Suprapubic skin (tissue), 4 donors: Measurements from ENCODE around the gene ZC3H12A. TPM values are rescaled to one million over a fixed set of nuclear protein-coding genes. Genes with fewer than 3 reads are reported as not detected.

Source experiments
- DNase-seq, 2 donors: peaks; one replicate each; pipeline ENCODE4 v3.0.0-alpha.2; 2019; ENCODE audit warnings: low spot score in 2 of 2
- H3K27ac ChIP-seq: fragments of 200-600 bp; sonication (generic); one replicate; pipeline ENCODE4 v1.5.1; 2019
- H3K27me3 ChIP-seq: fragments of 200-600 bp; sonication (generic); one replicate; pipeline ENCODE4 v1.5.1; 2019
- H3K36me3 ChIP-seq: fragments of 200-600 bp; sonication (generic); one replicate; pipeline ENCODE4 v1.5.1; 2019
- H3K4me1 ChIP-seq: fragments of 200-600 bp; sonication (generic); one replicate; pipeline ENCODE4 v1.5.1; 2019
- H3K4me3 ChIP-seq: fragments of 200-600 bp; sonication (generic); one replicate; pipeline ENCODE4 v1.5.1; 2019; ENCODE audit warnings: mild to moderate bottlenecking
- H3K9me3 ChIP-seq: fragments of 200-600 bp; sonication (generic); one replicate; pipeline ENCODE4 v1.5.1; 2019
- CTCF ChIP-seq, 2 donors: fragments of 200-600 bp in 1 of 2; fragments of 450-650 bp in 1 of 2; sonication (generic) in 1 of 2; IDR thresholded peaks; one replicate each; pipeline ENCODE4 v1.5.1; 2016 to 2019; ENCODE audit warnings: antibody characterized with exemption in 2 of 2, mild to moderate bottlenecking in 1 of 2, moderate library complexity in 1 of 2
- EP300 ChIP-seq: sonication (generic); formaldehyde crosslinking; IDR thresholded peaks from one replicate; pipeline ENCODE4 v1.6.1; 2017; ENCODE audit warnings: antibody characterized with exemption
- POLR2A ChIP-seq, 2 donors: fragments of 450-650 bp; IDR thresholded peaks; one replicate each; pipeline ENCODE4 v1.6.1; 2017; ENCODE audit warnings: antibody characterized with exemption in 2 of 2, mild to moderate bottlenecking in 2 of 2, moderate library complexity in 2 of 2
- POLR2AphosphoS5 ChIP-seq, 3 donors: sonication (generic); formaldehyde crosslinking; IDR thresholded peaks; one replicate each; pipeline ENCODE4 v1.6.1; 2017; ENCODE audit warnings: antibody characterized with exemption in 3 of 3
- WGBS: methylation state at CpG from one replicate; pipeline ENCODE4 v1.1.5; 2018; 5-methylcytosine and 5-hydroxymethylcytosine counted together
- total RNA-seq, 4 donors: library from RNA; depleted of rRNA; stranded (reverse); fragments of >200 nt; gene quantifications; one replicate each; pipeline ENCODE4 v1.1.0, GENCODE V29; 2016

The ZC3H12A gene
- total RNA-seq, 4 donors from 2014 or later: 47.7 to 107 (median 56.1) TPM

- Histone ChIP-seq H3K27me3 (no peaks in the 10 kb centered on the region), H3K9me3 (no peaks in the 10 kb centered on the region), H3K36me3 (peaks cover 2% of the 10 kb centered on the region), H3K27ac (peak overlapping the region; percentile 95), H3K4me1 (peaks cover 65% of the 10 kb centered on the region), H3K4me3 (peak overlapping the region; percentile 81)
- TF ChIP-seq POLR2AphosphoS5 (IDR thresholded peaks at IDR 0.05) (no peak), CTCF (IDR thresholded peaks at IDR 0.05) (no peak), POLR2A (IDR thresholded peaks at IDR 0.05) (no peak), EP300 (no peak)
- DNase-seq: no peak
- WGBS: 68% methylated on average over 1 of the region's 1 CpG
Observed at GRCh38 chr1:37472994-37473393, 1.4 kb upstream of the ZC3H12A start.

- Histone ChIP-seq H3K27ac (peak overlapping the region; percentile 95), H3K36me3 (peaks cover 7% of the 10 kb centered on the region), H3K27me3 (no peaks in the 10 kb centered on the region), H3K4me3 (peak overlapping the region; percentile 81), H3K9me3 (no peaks in the 10 kb centered on the region), H3K4me1 (peaks cover 71% of the 10 kb centered on the region)
- WGBS: 29% methylated on average over 12 of the region's 12 CpGs
- DNase-seq: no peak
- TF ChIP-seq POLR2AphosphoS5 (IDR thresholded peaks at IDR 0.05) (no peak), POLR2A (IDR thresholded peaks at IDR 0.05) (no peak), CTCF (IDR thresholded peaks at IDR 0.05) (no peak), EP300 (no peak)
Observed at GRCh38 chr1:37473431-37474045, 842 bp upstream of the ZC3H12A start.

GRCh38 chr1:37474697-37475379, 458 bp downstream of the ZC3H12A start:
- WGBS: 2% methylated on average over 27 of the region's 38 CpGs
- DNase-seq: peak in 1 of 2 donors; percentile 84

GRCh38 chr1:37475380-37476086, 1.2 kb downstream of the ZC3H12A start:
- no peaks in the 10 kb centered on the region for H3K9me3 ChIP-seq
- H3K4me3 ChIP-seq: peak overlapping the region; percentile 81
- H3K36me3 ChIP-seq: peaks cover 11% of the 10 kb centered on the region
- peak in 1 of 2 donors; percentile 79 for DNase-seq
- no peak for TF ChIP-seq CTCF (IDR thresholded peaks at IDR 0.05)
- no peak for TF ChIP-seq POLR2A (IDR thresholded peaks at IDR 0.05)
- TF ChIP-seq POLR2AphosphoS5 (IDR thresholded peaks at IDR 0.05): no peak
- TF ChIP-seq EP300: no peak
- peaks cover 91% of the 10 kb centered on the region for H3K4me1 ChIP-seq
- 46% methylated on average over 5 of the region's 24 CpGs for WGBS
- peak overlapping the region; percentile 95 for H3K27ac ChIP-seq
- H3K27me3 ChIP-seq: no peaks in the 10 kb centered on the region

More at GRCh38 chr1:37474697-37475379, 458 bp downstream of the ZC3H12A start:
- Histone ChIP-seq H3K4me1 (peaks cover 84% of the 10 kb centered on the region), H3K36me3 (peaks cover 7% of the 10 kb centered on the region), H3K4me3 (peak overlapping the region; percentile 81), H3K9me3 (no peaks in the 10 kb centered on the region), H3K27me3 (no peaks in the 10 kb centered on the region), H3K27ac (peak overlapping the region; percentile 95)
- TF ChIP-seq EP300 (no peak), POLR2A (IDR thresholded peaks at IDR 0.05) (no peak), POLR2AphosphoS5 (IDR thresholded peaks at IDR 0.05) (no peak), CTCF (IDR thresholded peaks at IDR 0.05) (no peak)

- DNase-seq: no peak
- H3K27me3 ChIP-seq: no peaks in the 10 kb centered on the region
- 32% methylated on average over 6 of the region's 9 CpGs for WGBS
- H3K27ac ChIP-seq: peak overlapping the region; percentile 95
- TF ChIP-seq EP300 (no peak), POLR2A (IDR thresholded peaks at IDR 0.05) (no peak), POLR2AphosphoS5 (IDR thresholded peaks at IDR 0.05) (no peak), CTCF (IDR thresholded peaks at IDR 0.05) (no peak)
- H3K36me3 ChIP-seq: peaks cover 17% of the 10 kb centered on the region
- peaks cover 92% of the 10 kb centered on the region for H3K4me1 ChIP-seq
- H3K9me3 ChIP-seq: no peaks in the 10 kb centered on the region
- H3K4me3 ChIP-seq: peak overlapping the region; percentile 81
Observed at GRCh38 chr1:37476087-37476452, 1.7 kb downstream of the ZC3H12A start.
